T47D (cell line): Measurements from ENCODE around the gene AGO4.
"Not testable (repeated sequence)": the region's sequence is repeated elsewhere in the genome, so short reads cannot be mapped to it uniquely, and the experiment has no call there.

Source experiments
- DNase-seq, 2 experiments: peaks; one replicate each; pipeline versions ENCODE4 v3.0.0 to v3.0.0-alpha.2; 2011 to 2012; ENCODE audit warnings: low read depth in 1 of 2, low spot score in 1 of 2
- JUND ChIP-seq: IDR thresholded peaks from 2 replicates; pipeline ENCODE4 v1.6.1; 2012; ENCODE audit warnings: low read depth
- in situ Hi-C: cut with HindIII; loops from 2 replicates; pipeline ENCODE4 v1.10.0; 2016; ENCODE audit warnings: low sequenced_read_pairs, low pct_unique_long_range_greater_than_20kb

Gene AGO4

GRCh38 chr1:35795295-35795694 lies 12.5 kb upstream of the AGO4 start:
- DNase-seq: no peak
- TF ChIP-seq JUND: no peak
- in situ Hi-C loops: no loop called here

- in situ Hi-C loops: no loop called here
- no peak for TF ChIP-seq JUND
- no peak for DNase-seq
These were observed 10.4 kb upstream of the AGO4 start for GRCh38 chr1:35797380-35797779.

- in situ Hi-C loops, DNase-seq: not testable (repeated sequence)
These were observed 9.8 kb upstream of the AGO4 start for GRCh38 chr1:35798019-35798418.

GRCh38 chr1:35800167-35800887 lies 7.5 kb upstream of the AGO4 start:
- DNase-seq, in situ Hi-C loops: not testable (repeated sequence)

GRCh38 chr1:35808450-35809113 lies 766 bp downstream of the AGO4 start:
- in situ Hi-C loops: no loop called here
- no peak for TF ChIP-seq JUND
- peak; percentile 9 to 46 for DNase-seq

- no peak for TF ChIP-seq JUND
- no peak for DNase-seq
- in situ Hi-C loops: no loop called here
These were observed 1.6 kb downstream of the AGO4 start for GRCh38 chr1:35809114-35810095.

- TF ChIP-seq JUND: no peak
- DNase-seq: no peak
- in situ Hi-C loops: no loop called here
These were observed 2.5 kb downstream of the AGO4 start for GRCh38 chr1:35810096-35810881.

- in situ Hi-C loops, DNase-seq: not testable (repeated sequence)
These were observed 4.9 kb downstream of the AGO4 start for GRCh38 chr1:35812754-35813153.

- no peak for DNase-seq
- no peak for TF ChIP-seq JUND
- in situ Hi-C loops: no loop called here
These were observed 17.4 kb downstream of the AGO4 start for GRCh38 chr1:35825255-35825654.

- TF ChIP-seq JUND: no peak
- in situ Hi-C loops: no loop called here
- DNase-seq: no peak
These were observed 24.6 kb downstream of the AGO4 start for GRCh38 chr1:35832276-35832905.

GRCh38 chr1:35833395-35833794 lies 25.6 kb downstream of the AGO4 start:
- in situ Hi-C loops: no loop called here
- DNase-seq: no peak
- no peak for TF ChIP-seq JUND

GRCh38 chr1:35834218-35834617 lies 26.4 kb downstream of the AGO4 start:
- TF ChIP-seq JUND: no peak
- in situ Hi-C loops: no loop called here
- no peak for DNase-seq
